MCF 10A (cell line): ENCODE measurements around the gene SPI1. TPM values are rescaled to one million over a fixed set of nuclear protein-coding genes. Genes with fewer than 3 reads are reported as not detected.

ENCODE experiments used
- BruUV-seq: library from RNA; stranded (reverse); fragments of 400-500 nt; replicated peaks from 2 replicates; lab custom pipeline; 2021; lab: Mats Ljungman, UMichigan
- CTCF ChIA-PET: fragments of 300-600 bp; sonication (Branson Sonifier 250); formaldehyde crosslinking; extraction: SDS; loops from one replicate; lab custom pipeline; 2021; ENCODE audit warnings: antibody characterized with exemption, inconsistent platforms; lab: Yijun Ruan, JAX
- POLR2A ChIA-PET: fragments of 300-600, 350-650 bp; sonication (Branson Sonifier 250); formaldehyde crosslinking; extraction: SDS; loops from one replicate; lab custom pipeline; 2020; ENCODE audit warnings: antibody characterized with exemption, inconsistent platforms; lab: Yijun Ruan, JAX
- DNase-seq: peaks from one replicate; pipeline ENCODE4 v3.0.0-alpha.2; 2018; ENCODE audit not compliant: unreplicated experiment
- H3K27ac Mint-ChIP-seq: one replicate; pipeline ENCODE4 v1.8.0; 2022; ENCODE audit warnings: mild to moderate bottlenecking, low read depth, mixed read lengths; ENCODE audit not compliant: unreplicated experiment
- H3K27me3 Mint-ChIP-seq: one replicate; pipeline ENCODE4 v1.8.0; 2022; ENCODE audit warnings: mixed read lengths; ENCODE audit not compliant: insufficient read depth, unreplicated experiment
- H3K36me3 Mint-ChIP-seq: one replicate; pipeline ENCODE4 v1.8.0; 2022; ENCODE audit warnings: mild to moderate bottlenecking, moderate library complexity, mixed read lengths; ENCODE audit not compliant: insufficient read depth, unreplicated experiment
- H3K4me1 Mint-ChIP-seq: one replicate; pipeline ENCODE4 v1.8.0; 2022; ENCODE audit warnings: mixed read lengths; ENCODE audit not compliant: insufficient read depth, unreplicated experiment
- H3K4me3 Mint-ChIP-seq: one replicate; pipeline ENCODE4 v1.8.0; 2022; ENCODE audit warnings: mild to moderate bottlenecking, moderate library complexity, mixed read lengths; ENCODE audit not compliant: unreplicated experiment
- H3K9me3 Mint-ChIP-seq: one replicate; pipeline ENCODE4 v1.8.0; 2022; ENCODE audit warnings: mixed read lengths; ENCODE audit not compliant: unreplicated experiment
- CTCF ChIP-seq: fragments of 200-600 bp; IDR thresholded peaks from one replicate; pipeline ENCODE4 v1.8.0; 2022; ENCODE audit warnings: antibody characterized with exemption, mild to moderate bottlenecking; ENCODE audit not compliant: unreplicated experiment
- intact Hi-C: fragments of 100-400 bp; cut with micrococcal nuclease; formaldehyde crosslinking; loops from 2 replicates; pipeline ENCODE4 v1.14.1; 2022
- total RNA-seq: library from RNA; stranded (reverse); gene quantifications from 2 replicates; pipeline ENCODE4 v1.2.3, GENCODE V29; 2022

The SPI1 gene
- total RNA-seq, 1 experiment from 2014 or later: not detected

- no peak for DNase-seq
- no peaks in the 10 kb centered on the region for H3K9me3 Mint-ChIP-seq
- no TSS peak for BruUV-seq
- no peak overlapping the region for H3K27ac Mint-ChIP-seq
- H3K4me1 Mint-ChIP-seq: no peaks in the 10 kb centered on the region
- intact Hi-C loops: no loop called here
- POLR2A ChIA-PET: no interaction called here
- CTCF ChIA-PET: interaction anchor here (1.0 kb wide), 1 partner anchor 59 kb away, joined by 3 read pairs; no protein-coding TSS in a partner anchor
- peaks cover 80% of the 10 kb centered on the region for H3K36me3 Mint-ChIP-seq
- H3K27me3 Mint-ChIP-seq: no peaks in the 10 kb centered on the region
- no peak for TF ChIP-seq CTCF
- H3K4me3 Mint-ChIP-seq: no peak overlapping the region
These were observed 63.4 kb downstream of the SPI1 start for GRCh38 chr11:47314992-47315391.

GRCh38 chr11:47308050-47308823, 70.1 kb downstream of the SPI1 start:
- no peaks in the 10 kb centered on the region for H3K4me1 Mint-ChIP-seq
- peaks cover 86% of the 10 kb centered on the region for H3K36me3 Mint-ChIP-seq
- intact Hi-C loops: no loop called here

GRCh38 chr11:47306484-47306844, 71.9 kb downstream of the SPI1 start:
- Mint-ChIP-seq H3K9me3 (peaks cover 8% of the 10 kb centered on the region), H3K4me1 (no peaks in the 10 kb centered on the region), H3K27ac (no peak overlapping the region), H3K27me3 (no peaks in the 10 kb centered on the region), H3K4me3 (no peak overlapping the region), H3K36me3 (peaks cover 82% of the 10 kb centered on the region)
- BruUV-seq: no TSS peak
- ChIA-PET CTCF (interaction anchor here (0.6 to 3.8 kb wide), 2 partner anchors 48 to 125 kb away, joined by 3 to 17 read pairs; no protein-coding TSS in a partner anchor), POLR2A (no interaction called here)
- DNase-seq: no peak
- no peak for TF ChIP-seq CTCF
- intact Hi-C loops: no loop called here

More at GRCh38 chr11:47308050-47308823, 70.1 kb downstream of the SPI1 start:
- Mint-ChIP-seq H3K27me3 (no peaks in the 10 kb centered on the region), H3K27ac (no peak overlapping the region), H3K4me3 (no peak overlapping the region), H3K9me3 (no peaks in the 10 kb centered on the region)
- no TSS peak for BruUV-seq
- CTCF ChIA-PET: interaction anchor here (0.6 kb wide), 1 partner anchor 254 kb away, joined by 3 read pairs; no protein-coding TSS in a partner anchor
- DNase-seq: no peak
- TF ChIP-seq CTCF: no peak
- POLR2A ChIA-PET: interaction anchor here (0.6 to 0.8 kb wide), 3 partner anchors 37 to 484 kb away, joined by 3 to 4 read pairs (median 3); no protein-coding TSS in a partner anchor

- H3K4me3 Mint-ChIP-seq: no peak overlapping the region
- H3K9me3 Mint-ChIP-seq: peaks cover 8% of the 10 kb centered on the region
- no TSS peak for BruUV-seq
- no peaks in the 10 kb centered on the region for H3K27me3 Mint-ChIP-seq
- H3K4me1 Mint-ChIP-seq: no peaks in the 10 kb centered on the region
- peaks cover 77% of the 10 kb centered on the region for H3K36me3 Mint-ChIP-seq
- CTCF ChIA-PET: interaction anchor here (3.8 kb wide), 1 partner anchor 49 kb away, joined by 17 read pairs; no protein-coding TSS in a partner anchor
- POLR2A ChIA-PET: no interaction called here
- intact Hi-C loops: no loop called here
- peak; percentile 19 for DNase-seq
- H3K27ac Mint-ChIP-seq: peak overlapping the region; percentile 12
- TF ChIP-seq CTCF: no peak
These were observed 72.4 kb downstream of the SPI1 start for GRCh38 chr11:47305734-47306483.
